Stomach (tissue), 9 donors: ENCODE results near the gene STK38L. TPM values are rescaled to one million over a fixed set of nuclear protein-coding genes. Genes with fewer than 3 reads are reported as not detected.

Experiments used
- DNase-seq, 2 donors: peaks; one replicate each; pipeline versions ENCODE4 v3.0.0 to v3.0.0-alpha.2; 2013 to 2019
- H3K27ac ChIP-seq, 5 donors: fragments of 200-600 bp in 4 of 5; sonication (generic) in 4 of 5; one replicate each; pipeline ENCODE4 v1.5.1; 2013 to 2019; ENCODE audit warnings: mild to moderate bottlenecking in 1 of 5, moderate library complexity in 1 of 5
- H3K27me3 ChIP-seq, 3 donors: fragments of 200-600 bp; sonication (generic); one replicate each; pipeline ENCODE4 v1.5.1; 2017 to 2019; ENCODE audit warnings: mixed run types in 1 of 3
- H3K36me3 ChIP-seq, 4 donors: fragments of 200-600 bp; sonication (generic); 1 replicate in 3 of 4; 2 replicates in 1 of 4; pipeline ENCODE4 v1.5.1; 2016 to 2019
- H3K4me1 ChIP-seq, 4 donors: fragments of 200-600 bp; sonication (generic); one replicate each; pipeline ENCODE4 v1.5.1; 2016 to 2019
- H3K4me3 ChIP-seq, 4 donors: fragments of 200-600 bp; sonication (generic) in 3 of 4; one replicate each; pipeline ENCODE4 v1.5.1; 2016 to 2019; ENCODE audit warnings: mild to moderate bottlenecking in 1 of 4
- H3K9me3 ChIP-seq, 4 donors: fragments of 200-600 bp; sonication (generic); one replicate each; pipeline ENCODE4 v1.5.1; 2016 to 2019
- EP300 ChIP-seq: sonication (generic); formaldehyde crosslinking; IDR thresholded peaks from one replicate; pipeline ENCODE4 v1.6.1; 2017; ENCODE audit warnings: antibody characterized with exemption
- POLR2A ChIP-seq, 4 donors: fragments of 450-650 bp; IDR thresholded peaks; one replicate each; pipeline ENCODE4 v1.6.1; 2016; ENCODE audit warnings: antibody characterized with exemption in 4 of 4, control low read depth in 2 of 4, mild to moderate bottlenecking in 1 of 4, moderate library complexity in 1 of 4
- POLR2AphosphoS5 ChIP-seq, 3 donors: sonication (generic); formaldehyde crosslinking; IDR thresholded peaks; one replicate each; pipeline ENCODE4 v1.6.1; 2016; ENCODE audit warnings: antibody characterized with exemption in 3 of 3
- WGBS, 5 donors: extraction: QIAGEN DNeasy Blood & Tissue Kit in 3 of 5; methylation state at CpG; one replicate each; pipeline versions ENCODE4 v1.1.5 to v1.1.7; 2013 to 2018; 5-methylcytosine and 5-hydroxymethylcytosine counted together
- intact Hi-C: fragments of 100-400 bp; cut with DNase I; formaldehyde crosslinking; loops from one replicate; pipeline ENCODE4 v1.15.1; 2023; ENCODE audit warnings: low total_unique reads
- polyA plus RNA-seq, 3 donors: library from polyadenylated mRNA; stranded (reverse); fragments of 200-250 nt; gene quantifications; one replicate each; pipeline ENCODE4 v1.2.3, GENCODE V29; 2013
- total RNA-seq, 5 donors: library from RNA; depleted of rRNA; stranded (reverse); fragments of >200 nt; gene quantifications; one replicate each; pipeline versions ENCODE4 v1.1.0 to v1.2.3, GENCODE V29; 2014 to 2016
- TF ChIP-seq, protein P1 (sequence below), 7 experiments: fragments of 450-650 bp in 4 of 7; fragments of 200-600 bp in 3 of 7; sonication (generic) in 3 of 7; IDR thresholded peaks; one replicate each; pipeline ENCODE4 v1.5.1; 2016 to 2019; ENCODE audit warnings: antibody characterized with exemption in 7 of 7, control low read depth in 2 of 7, mild to moderate bottlenecking in 1 of 7
- donor health status: healthy with polysubstance abuse.
- donor health status: Bipolar disorder and iron deficiency.
- donor health status: healthy.

The STK38L gene
- total and polyA plus RNA-seq, 8 donors: 8.5 to 118 (median 26.5) TPM

DNA sequence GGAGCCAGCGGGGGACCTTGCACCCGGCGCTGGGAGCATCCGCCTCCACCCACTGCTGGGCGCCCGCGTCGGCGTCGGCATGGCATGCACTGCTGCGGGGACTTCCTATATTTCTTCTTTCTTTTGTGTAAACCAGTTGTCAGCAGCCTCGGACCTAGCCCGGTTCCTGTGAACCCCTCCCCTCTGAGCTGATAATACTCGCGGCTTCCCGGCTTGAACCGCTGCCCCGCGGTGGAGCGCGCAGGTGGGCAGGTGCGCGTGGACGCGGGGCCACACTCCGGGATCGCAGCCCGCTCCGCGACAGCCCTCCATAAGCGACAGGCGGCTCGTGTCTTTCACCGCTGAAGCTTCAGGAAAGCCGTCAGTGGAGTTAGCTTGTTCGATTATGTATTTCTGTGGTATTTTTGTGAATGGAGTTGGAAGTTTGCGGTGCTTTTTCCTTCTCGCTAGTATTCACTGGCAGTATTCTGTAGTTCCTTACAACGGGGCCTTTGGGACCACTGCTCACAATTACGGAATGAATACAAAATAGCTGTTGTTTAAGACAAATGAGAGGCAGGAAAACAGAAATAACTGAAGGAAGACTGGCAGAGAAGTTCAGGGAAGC, 89.4 kb downstream of the STK38L start:
- peaks cover 0 to 19% (median 0%) of the 10 kb centered on the region in 3 donors for H3K27me3 ChIP-seq
- TF ChIP-seq POLR2A (IDR thresholded peaks at IDR 0.05) (no peak), EP300 (no peak), POLR2AphosphoS5 (IDR thresholded peaks at IDR 0.05) (no peak)
- TF ChIP-seq, protein P1, sequence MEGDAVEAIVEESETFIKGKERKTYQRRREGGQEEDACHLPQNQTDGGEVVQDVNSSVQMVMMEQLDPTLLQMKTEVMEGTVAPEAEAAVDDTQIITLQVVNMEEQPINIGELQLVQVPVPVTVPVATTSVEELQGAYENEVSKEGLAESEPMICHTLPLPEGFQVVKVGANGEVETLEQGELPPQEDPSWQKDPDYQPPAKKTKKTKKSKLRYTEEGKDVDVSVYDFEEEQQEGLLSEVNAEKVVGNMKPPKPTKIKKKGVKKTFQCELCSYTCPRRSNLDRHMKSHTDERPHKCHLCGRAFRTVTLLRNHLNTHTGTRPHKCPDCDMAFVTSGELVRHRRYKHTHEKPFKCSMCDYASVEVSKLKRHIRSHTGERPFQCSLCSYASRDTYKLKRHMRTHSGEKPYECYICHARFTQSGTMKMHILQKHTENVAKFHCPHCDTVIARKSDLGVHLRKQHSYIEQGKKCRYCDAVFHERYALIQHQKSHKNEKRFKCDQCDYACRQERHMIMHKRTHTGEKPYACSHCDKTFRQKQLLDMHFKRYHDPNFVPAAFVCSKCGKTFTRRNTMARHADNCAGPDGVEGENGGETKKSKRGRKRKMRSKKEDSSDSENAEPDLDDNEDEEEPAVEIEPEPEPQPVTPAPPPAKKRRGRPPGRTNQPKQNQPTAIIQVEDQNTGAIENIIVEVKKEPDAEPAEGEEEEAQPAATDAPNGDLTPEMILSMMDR (IDR thresholded peaks at IDR 0.05): no peak
- intact Hi-C loops: no loop called here
- H3K36me3 ChIP-seq: no peaks in the 10 kb centered on the region
- DNase-seq: peak; percentile 53 to 73
- WGBS, 5 donors: 1 to 2% (median 1%) methylated on average over 39 to 40 of the region's 40 CpGs
- H3K4me1 ChIP-seq: peaks cover 23 to 56% (median 45%) of the 10 kb centered on the region in 4 donors
- no peaks in the 10 kb centered on the region for H3K9me3 ChIP-seq
- H3K27ac ChIP-seq: peak overlapping the region; percentile 76 to 90 (median 85)
- H3K4me3 ChIP-seq: peak overlapping the region; percentile 70 to 93 (median 81)

DNA sequence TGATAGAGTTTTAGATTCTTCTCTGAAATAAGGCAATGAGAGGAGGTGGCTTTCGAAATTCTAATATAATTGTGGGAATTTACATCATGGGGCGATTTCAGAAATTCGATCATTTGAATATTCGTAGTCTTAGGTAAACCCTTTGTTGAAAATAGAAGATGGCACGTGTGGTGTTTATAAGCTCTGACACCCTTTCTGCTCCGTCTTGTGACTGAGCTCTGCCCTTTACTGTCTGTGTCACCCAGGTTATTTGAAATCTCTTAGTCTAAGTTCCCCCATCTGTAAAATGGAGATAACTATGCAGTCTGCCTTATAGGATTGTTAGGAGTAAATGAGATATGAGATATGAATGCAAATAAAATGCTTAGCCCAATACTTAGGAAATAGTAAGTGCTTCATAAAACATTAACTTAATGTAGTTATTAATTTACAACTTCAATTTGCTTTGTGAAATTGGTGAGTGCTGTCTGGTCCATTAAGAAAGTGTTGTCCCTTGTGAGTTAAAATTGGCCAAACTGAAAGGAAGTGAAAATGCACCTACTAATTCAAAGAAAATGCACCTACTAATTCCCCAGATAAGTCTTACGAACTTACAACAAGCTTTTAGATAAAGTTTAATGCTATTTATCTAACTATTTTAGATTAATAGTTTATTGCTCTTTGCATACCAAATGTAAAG, 90.1 kb downstream of the STK38L start:
- WGBS, 5 donors: 19 to 43% (median 33%) methylated on average over 7 of the region's 7 CpGs
- Histone ChIP-seq H3K27ac (peak overlapping the region in 4 of 5 donors; percentile 76 to 85 (median 85)), H3K9me3 (no peaks in the 10 kb centered on the region), H3K4me1 (peaks cover 23 to 59% (median 45%) of the 10 kb centered on the region in 4 donors), H3K27me3 (peaks cover 0 to 19% (median 0%) of the 10 kb centered on the region in 3 donors), H3K4me3 (peak overlapping the region; percentile 70 to 93 (median 81)), H3K36me3 (no peaks in the 10 kb centered on the region)
- intact Hi-C loops: no loop called here
- no peak for TF ChIP-seq POLR2AphosphoS5 (IDR thresholded peaks at IDR 0.05)
- DNase-seq: no peak

DNA sequence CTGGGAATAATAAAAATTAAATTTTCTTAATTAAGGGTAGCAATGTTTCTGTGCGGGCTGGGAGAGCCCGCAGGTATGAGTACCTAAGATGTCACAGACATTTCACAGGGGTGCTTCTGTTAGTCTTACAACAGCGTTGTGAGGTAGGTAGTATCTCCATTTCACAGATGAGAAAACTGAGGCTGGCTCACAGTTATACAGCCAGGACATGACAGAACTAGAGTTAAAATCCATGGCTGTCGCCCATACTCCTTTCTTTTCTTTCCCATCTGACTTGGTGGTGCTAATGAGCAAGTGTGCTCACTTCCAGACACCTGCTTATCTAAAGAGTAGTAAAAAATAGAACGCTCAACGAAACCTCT, 90.6 kb downstream of the STK38L start:
- H3K27ac ChIP-seq: peak overlapping the region; percentile 36 to 85 (median 85)
- H3K4me3 ChIP-seq: peak overlapping the region in 1 of 4 donors; percentile 85
- H3K27me3 ChIP-seq: peaks cover 0 to 19% (median 0%) of the 10 kb centered on the region in 3 donors
- 61 to 84% (median 68%) methylated on average over 6 of the region's 6 CpGs for WGBS, 5 donors
- no peaks in the 10 kb centered on the region for H3K9me3 ChIP-seq
- intact Hi-C loops: no loop called here
- TF ChIP-seq EP300: no peak
- TF ChIP-seq POLR2A (IDR thresholded peaks at IDR 0.05): no peak
- no peak for TF ChIP-seq POLR2AphosphoS5 (IDR thresholded peaks at IDR 0.05)
- TF ChIP-seq, protein P1 (IDR thresholded peaks at IDR 0.05): no peak
- H3K4me1 ChIP-seq: peaks cover 23 to 59% (median 45%) of the 10 kb centered on the region in 4 donors
- H3K36me3 ChIP-seq: no peaks in the 10 kb centered on the region
- no peak for DNase-seq

DNA sequence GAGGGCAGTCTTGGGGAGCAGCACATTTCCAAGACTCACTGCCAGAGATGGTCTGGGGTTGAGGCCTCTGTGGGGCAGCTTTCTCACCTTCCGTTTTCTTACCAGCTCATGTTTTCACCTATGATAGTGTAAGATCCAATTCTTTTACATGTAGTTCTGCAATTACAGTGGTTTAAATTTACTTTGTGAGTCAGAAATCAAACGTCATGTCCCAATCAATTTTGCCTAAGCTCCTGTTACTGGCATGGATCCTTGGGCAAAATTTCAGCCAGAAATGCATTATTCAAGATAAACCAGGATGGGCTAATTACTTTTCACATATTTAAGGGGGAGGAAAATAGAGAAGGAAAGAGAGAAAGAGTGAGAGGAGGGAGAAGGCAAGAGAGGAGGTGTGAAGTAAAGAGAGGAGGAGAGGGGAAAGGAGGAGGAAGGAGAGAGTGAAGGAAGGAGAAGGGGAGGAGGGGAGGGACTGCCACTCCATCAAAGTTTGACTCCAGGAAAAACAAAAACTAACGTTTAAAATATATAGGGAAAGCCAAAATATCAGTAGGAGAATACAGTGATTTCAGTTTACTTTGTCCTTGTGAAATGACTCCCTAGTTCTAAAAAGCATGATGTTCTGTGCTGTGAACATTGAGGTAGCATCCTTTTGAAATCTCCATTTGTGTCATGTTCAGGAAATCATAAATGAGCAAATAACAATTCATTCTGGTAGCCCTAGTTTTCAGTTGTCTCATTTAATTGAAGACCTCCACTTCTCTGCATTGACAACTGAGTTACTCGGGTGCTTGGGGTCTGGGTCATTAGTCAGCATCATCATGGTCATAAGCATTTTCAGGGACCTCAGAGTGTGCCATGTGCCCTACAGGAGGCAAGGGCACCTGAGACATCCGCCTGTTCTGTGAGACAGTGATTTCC, 91.5 kb downstream of the STK38L start:
- TF ChIP-seq, protein P1 (IDR thresholded peaks at IDR 0.05): no peak
- no peak for TF ChIP-seq EP300
- TF ChIP-seq POLR2AphosphoS5 (IDR thresholded peaks at IDR 0.05): no peak
- TF ChIP-seq POLR2A (IDR thresholded peaks at IDR 0.05): no peak
- H3K9me3 ChIP-seq: no peaks in the 10 kb centered on the region
- intact Hi-C loops: no loop called here
- no peaks in the 10 kb centered on the region for H3K36me3 ChIP-seq
- peaks cover 23 to 60% (median 45%) of the 10 kb centered on the region in 4 donors for H3K4me1 ChIP-seq
- no peak for DNase-seq
- 35 to 56% (median 48%) methylated on average over 5 of the region's 5 CpGs for WGBS, 5 donors
- H3K4me3 ChIP-seq: no peak overlapping the region
- H3K27ac ChIP-seq: peak overlapping the region; percentile 70 to 90 (median 85)
- peaks cover 0 to 19% (median 0%) of the 10 kb centered on the region in 3 donors for H3K27me3 ChIP-seq
